BLaER1 treated with 17β-estradiol and CSF1 and Interleukin-3, amounts not matched to agents 10 nM and 100 nM (cell line): ENCODE results near the gene SNX30.

Source experiments
- H3K27ac ChIP-seq, 11 experiments: shearing (Covaris generic); formaldehyde crosslinking; 2 replicates each; pipeline ENCODE4 v1.8.1; 2022
- H3K27me3 ChIP-seq, 11 experiments: shearing (Covaris generic); formaldehyde crosslinking; 2 replicates each; pipeline ENCODE4 v1.8.1; 2022
- H3K36me3 ChIP-seq, 11 experiments: shearing (Covaris generic); formaldehyde crosslinking; 2 replicates each; pipeline ENCODE4 v1.8.1; 2022
- H3K4me1 ChIP-seq, 10 experiments: shearing (Covaris generic); formaldehyde crosslinking; 2 replicates each; pipeline ENCODE4 v1.8.1; 2022
- H3K4me2 ChIP-seq, 11 experiments: shearing (Covaris generic); formaldehyde crosslinking; 2 replicates each; pipeline ENCODE4 v1.8.1; 2022
- H3K4me3 ChIP-seq, 10 experiments: shearing (Covaris generic); formaldehyde crosslinking; 2 replicates each; pipeline ENCODE4 v1.8.1; 2022
- H3K9ac ChIP-seq, 11 experiments: shearing (Covaris generic); formaldehyde crosslinking; 2 replicates each; pipeline ENCODE4 v1.8.1; 2022
- H3K9me3 ChIP-seq, 11 experiments: shearing (Covaris generic); formaldehyde crosslinking; replicated peaks in 1 of 11; 2 replicates each; pipeline ENCODE4 v1.8.1; 2022
- H4K20me1 ChIP-seq, 11 experiments: shearing (Covaris generic); formaldehyde crosslinking; 2 replicates each; pipeline ENCODE4 v1.8.1; 2022
- Cebpa-rat ChIP-seq, 11 experiments: shearing (Covaris generic); IDR thresholded peaks; 2 replicates each; pipeline ENCODE4 v1.8.1; 2022

SNX30 gene, protein sequence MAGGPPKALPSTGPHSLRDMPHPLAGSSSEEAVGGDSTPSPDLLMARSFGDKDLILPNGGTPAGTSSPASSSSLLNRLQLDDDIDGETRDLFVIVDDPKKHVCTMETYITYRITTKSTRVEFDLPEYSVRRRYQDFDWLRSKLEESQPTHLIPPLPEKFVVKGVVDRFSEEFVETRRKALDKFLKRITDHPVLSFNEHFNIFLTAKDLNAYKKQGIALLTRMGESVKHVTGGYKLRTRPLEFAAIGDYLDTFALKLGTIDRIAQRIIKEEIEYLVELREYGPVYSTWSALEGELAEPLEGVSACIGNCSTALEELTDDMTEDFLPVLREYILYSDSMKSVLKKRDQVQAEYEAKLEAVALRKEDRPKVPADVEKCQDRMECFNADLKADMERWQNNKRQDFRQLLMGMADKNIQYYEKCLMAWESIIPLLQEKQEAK

DNA sequence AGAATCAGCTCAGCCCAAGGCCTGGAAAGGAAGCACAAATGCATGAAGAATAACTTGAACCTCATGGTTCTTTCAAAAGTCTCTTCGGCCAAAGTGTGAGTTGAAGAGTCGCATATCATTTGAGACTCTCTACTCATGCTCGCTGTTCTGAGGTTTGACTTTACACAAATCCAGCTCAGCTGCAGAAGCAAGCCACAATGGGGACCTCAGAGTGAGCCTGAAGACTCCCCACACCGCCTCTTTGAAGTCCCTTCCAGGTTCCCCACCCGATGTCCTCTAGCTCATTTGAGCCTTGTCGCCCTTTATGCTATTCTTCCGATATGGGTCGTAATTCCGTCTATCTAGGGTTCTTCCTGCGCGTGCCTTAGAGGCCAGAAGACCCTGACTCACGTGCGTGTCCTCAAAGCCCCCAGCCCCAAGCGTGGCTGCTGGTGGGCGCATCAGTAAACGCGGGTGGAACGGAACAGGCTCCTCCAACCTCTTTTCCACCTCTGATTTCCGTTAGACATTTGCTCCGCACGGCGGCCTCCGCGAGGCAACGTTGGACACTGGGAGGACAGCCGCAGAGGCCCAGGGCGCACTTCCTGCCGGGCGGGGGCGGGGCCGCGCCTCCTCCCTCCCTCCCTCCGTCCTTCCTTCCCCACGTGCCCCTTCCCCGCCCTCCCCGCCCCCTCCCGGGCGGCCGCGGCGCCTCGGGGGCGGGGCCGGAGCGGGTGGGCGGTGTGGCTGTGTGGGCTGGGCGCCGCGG is at the start of gene SNX30:
SNX30 (plus strand) TSS at position 745 of the 748 bp plus-strand sequence. CDS start 242 bp downstream, outside the sequence.
- H3K9ac ChIP-seq, result peak within 1 kb of the TSS; percentile 90 to 97 (median 93)
- no peaks in the 10 kb centered on the region for H3K9me3 ChIP-seq
- H3K4me1 ChIP-seq, result peaks cover 53 to 71% (median 61%) of the 10 kb centered on the region in 10 experiments
- H3K27ac ChIP-seq, result peak within 1 kb of the TSS; percentile 79 to 95 (median 88)
- TF ChIP-seq Cebpa-rat (IDR thresholded peaks at IDR 0.05), result no peak
- peaks cover 0 to 42% (median 28%) of the 10 kb centered on the region in 11 experiments; a peak in 14 of 22 replicates for H4K20me1 ChIP-seq
- H3K36me3 ChIP-seq, result no peaks in the 10 kb centered on the region
- H3K4me2 ChIP-seq, result peak within 1 kb of the TSS; percentile 90 to 98 (median 96)
- no peaks in the 10 kb centered on the region for H3K27me3 ChIP-seq
- peak within 1 kb of the TSS; percentile 96 to 99 (median 98) for H3K4me3 ChIP-seq

DNA sequence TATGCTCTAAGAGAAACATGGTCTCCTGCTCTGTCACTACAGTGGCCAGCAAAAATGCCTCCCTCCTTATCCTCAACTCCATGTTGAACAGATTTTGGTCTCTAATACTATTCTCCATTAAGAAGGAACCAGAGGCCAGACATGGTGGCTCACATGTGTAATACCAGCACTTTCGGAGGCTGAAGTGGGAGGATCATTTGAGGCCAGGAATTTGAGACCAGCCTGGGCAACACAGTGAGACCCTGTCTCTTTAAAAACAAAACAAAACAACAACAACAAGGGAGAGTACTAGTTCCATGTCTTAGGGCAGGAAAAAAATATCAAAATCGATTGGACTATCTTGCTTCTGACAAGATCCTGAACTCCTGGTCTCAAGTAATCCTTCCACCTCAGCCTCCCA is 47.3 kb upstream of the SNX30 start:
- TF ChIP-seq Cebpa-rat (IDR thresholded peaks at IDR 0.05), result no peak
- H3K27me3 ChIP-seq, result no peaks in the 10 kb centered on the region
- no peak overlapping the region for H3K27ac ChIP-seq

DNA sequence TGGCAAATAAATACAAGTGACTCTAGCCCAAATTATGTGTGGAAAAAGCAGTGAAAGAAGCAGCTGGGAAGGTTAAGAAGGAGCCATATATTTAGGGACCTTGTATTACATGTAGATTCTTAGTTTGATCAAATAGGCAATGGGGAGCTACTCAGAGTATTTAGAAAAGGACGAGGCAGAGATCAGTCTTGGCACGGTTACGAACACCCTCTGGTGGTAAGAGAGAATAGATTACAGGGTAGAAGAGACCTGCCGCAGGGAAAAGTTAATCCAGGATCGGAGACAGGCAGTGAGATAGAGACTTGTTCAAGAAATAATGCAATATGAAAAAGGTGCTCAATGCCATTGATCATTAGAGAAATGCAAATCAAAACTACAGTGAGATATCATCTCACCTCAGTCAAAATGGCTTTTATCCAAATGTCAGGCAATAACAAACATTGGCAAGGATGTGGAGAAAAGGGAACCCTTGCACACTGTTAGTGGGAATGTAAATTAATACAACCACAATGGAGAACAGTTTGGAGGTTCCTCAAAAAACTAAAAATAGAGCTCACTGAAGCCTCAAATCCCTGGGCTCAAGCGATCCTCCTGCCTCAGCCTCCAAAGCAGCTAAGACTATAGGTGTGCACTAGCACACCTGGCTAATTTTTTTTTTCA is 44.7 kb upstream of the SNX30 start:
- no peak for TF ChIP-seq Cebpa-rat (IDR thresholded peaks at IDR 0.05)
- Histone ChIP-seq H3K27me3 (no peaks in the 10 kb centered on the region), H4K20me1 (peaks cover 0 to 51% (median 19%) of the 10 kb centered on the region in 11 experiments; a peak in 11 of 22 replicates), H3K36me3 (peaks cover 34 to 78% (median 49%) of the 10 kb centered on the region in 11 experiments), H3K9ac (no peak overlapping the region), H3K4me2 (no peak overlapping the region), H3K4me3 (no peak overlapping the region), H3K27ac (no peak overlapping the region), H3K9me3 (no peaks in the 10 kb centered on the region), H3K4me1 (peaks cover 0 to 9% (median 0%) of the 10 kb centered on the region in 10 experiments; a peak in 3 of 20 replicates)

More for the DNA sequence above, 47.3 kb upstream of the SNX30 start:
- Histone ChIP-seq H3K36me3 (peaks cover 42 to 78% (median 55%) of the 10 kb centered on the region in 11 experiments), H4K20me1 (peaks cover 0 to 38% (median 14%) of the 10 kb centered on the region in 11 experiments; a peak in 11 of 22 replicates), H3K4me3 (no peak overlapping the region), H3K4me2 (no peak overlapping the region), H3K9ac (no peak overlapping the region), H3K4me1 (peaks cover 0 to 9% (median 0%) of the 10 kb centered on the region in 10 experiments; a peak in 3 of 20 replicates), H3K9me3 (no peaks in the 10 kb centered on the region)

DNA sequence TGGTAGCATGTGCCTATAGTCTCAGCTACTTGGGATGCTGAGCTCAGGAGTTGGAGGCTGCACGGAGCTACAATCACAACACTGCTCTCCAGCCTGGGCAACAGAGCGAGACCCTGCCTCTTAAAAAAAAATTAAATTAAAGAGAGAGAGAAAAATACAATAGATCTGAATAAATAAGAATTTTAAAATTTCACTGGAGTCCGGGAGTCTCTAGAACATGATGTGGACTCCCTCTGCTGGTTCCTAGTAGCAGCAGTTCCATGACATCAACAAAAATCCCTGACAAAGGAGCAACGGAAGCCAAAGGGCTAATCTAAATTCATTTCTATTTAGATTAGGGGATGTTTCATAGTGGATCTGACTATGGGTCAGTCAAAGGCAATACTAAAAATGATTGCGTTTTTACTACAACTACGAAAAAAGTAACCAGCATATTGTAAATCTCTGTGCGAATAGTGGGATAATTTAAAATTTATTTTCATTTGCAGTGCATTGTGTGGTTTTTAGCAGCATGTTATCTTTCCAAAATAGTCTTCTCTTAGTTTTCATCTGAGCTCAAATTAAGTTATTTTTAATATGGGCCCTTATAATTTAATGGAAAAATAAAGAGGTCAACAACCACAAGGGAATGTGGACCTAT is 39.4 kb upstream of the SNX30 start:
- Histone ChIP-seq H3K4me1 (peaks cover 2 to 10% (median 4%) of the 10 kb centered on the region in 10 experiments; a peak in 18 of 20 replicates), H3K36me3 (peaks cover 31 to 76% (median 57%) of the 10 kb centered on the region in 11 experiments; a peak in 21 of 22 replicates), H3K9me3 (peaks cover 0 to 13% (median 6%) of the 10 kb centered on the region in 11 experiments; a peak in 13 of 22 replicates), H3K27me3 (no peaks in the 10 kb centered on the region), H3K4me3 (no peak overlapping the region), H3K9ac (no peak overlapping the region), H3K27ac (no peak overlapping the region), H3K4me2 (no peak overlapping the region), H4K20me1 (peaks cover 0 to 51% (median 18%) of the 10 kb centered on the region in 11 experiments; a peak in 10 of 22 replicates)
- no peak for TF ChIP-seq Cebpa-rat (IDR thresholded peaks at IDR 0.05)

DNA sequence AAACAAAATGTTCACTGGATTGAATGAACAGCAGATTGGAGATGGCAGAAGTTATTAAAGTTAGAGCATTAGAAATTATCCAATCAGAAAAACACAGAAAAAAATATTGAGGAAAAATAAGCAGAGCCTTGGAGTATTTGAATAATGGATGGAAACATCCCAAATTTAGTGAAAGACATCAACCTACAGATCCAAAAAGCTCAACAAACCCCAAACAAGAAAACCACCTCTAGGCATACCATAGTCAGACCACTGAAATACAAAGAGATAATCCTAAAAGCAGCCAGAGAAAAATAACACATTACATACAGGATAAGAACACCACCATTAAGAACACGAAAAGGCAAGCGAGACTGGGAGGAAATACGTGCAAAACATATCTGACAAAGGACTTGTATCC is 37.9 kb upstream of the SNX30 start:
- H3K9ac ChIP-seq, result no peak overlapping the region
- H3K4me2 ChIP-seq, result no peak overlapping the region

DNA sequence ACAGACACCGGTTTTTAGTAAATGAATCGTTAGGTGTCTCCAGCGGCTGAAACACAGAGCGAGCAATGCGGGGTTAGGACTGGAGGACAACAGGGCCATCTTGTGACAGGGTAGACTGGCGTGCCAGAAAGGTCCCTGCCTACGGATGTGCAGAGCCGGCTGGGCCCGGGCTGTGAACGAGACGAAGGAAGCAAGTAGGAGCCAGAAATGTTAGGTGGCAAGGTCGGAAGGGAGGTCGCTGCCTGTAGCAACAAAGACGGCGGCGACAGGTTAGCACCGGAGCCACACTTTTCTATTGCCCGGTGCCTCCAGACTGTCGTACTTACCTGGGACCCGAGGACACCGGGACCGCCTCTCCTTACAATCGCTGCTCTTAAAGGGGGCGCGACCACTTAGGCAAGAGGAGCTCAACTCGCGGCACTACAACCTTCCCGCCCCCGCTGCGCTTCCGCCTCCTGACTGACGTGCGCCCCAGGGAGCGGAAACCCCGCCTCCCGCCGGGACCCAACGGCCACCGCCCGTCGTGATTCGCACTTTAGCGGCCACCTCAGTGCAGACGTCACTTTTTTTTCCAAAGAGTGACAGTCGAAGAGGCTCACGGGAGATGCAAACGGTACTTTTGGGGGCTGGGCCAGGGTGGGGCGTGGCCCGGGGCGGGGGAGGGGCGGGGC is 32.8 kb upstream of the SNX30 start, which contains the start of gene INIP:
INIP (minus strand) TSS at position 457 of the 671 bp plus-strand sequence. CDS start 1,632 bp downstream, outside the sequence.
- Histone ChIP-seq H3K27ac (peak within 1 kb of the TSS; percentile 69 to 94 (median 82)), H3K27me3 (no peaks in the 10 kb centered on the region), H3K9me3 (peaks cover 0 to 10% (median 6%) of the 10 kb centered on the region in 11 experiments; a peak in 13 of 22 replicates), H3K9ac (peak within 1 kb of the TSS; percentile 78 to 93 (median 88)), H3K4me1 (peaks cover 13 to 20% (median 15%) of the 10 kb centered on the region in 10 experiments), H3K4me2 (peak within 1 kb of the TSS; percentile 76 to 94 (median 83)), H4K20me1 (peaks cover 0 to 15% (median 0%) of the 10 kb centered on the region in 11 experiments; a peak in 9 of 22 replicates), H3K36me3 (peaks cover 14 to 37% (median 26%) of the 10 kb centered on the region in 11 experiments; a peak in 21 of 22 replicates), H3K4me3 (peak within 1 kb of the TSS; percentile 72 to 98 (median 86))
- TF ChIP-seq Cebpa-rat (IDR thresholded peaks at IDR 0.05), result no peak

More for the DNA sequence above, 37.9 kb upstream of the SNX30 start:
- no peak for TF ChIP-seq Cebpa-rat (IDR thresholded peaks at IDR 0.05)
- peaks cover 0 to 49% (median 13%) of the 10 kb centered on the region in 11 experiments; a peak in 10 of 22 replicates for H4K20me1 ChIP-seq
- no peaks in the 10 kb centered on the region for H3K27me3 ChIP-seq
- no peak overlapping the region for H3K4me3 ChIP-seq
- no peak overlapping the region for H3K27ac ChIP-seq
- H3K9me3 ChIP-seq, result peaks cover 0 to 13% (median 6%) of the 10 kb centered on the region in 11 experiments; a peak in 13 of 22 replicates
- peaks cover 31 to 78% (median 53%) of the 10 kb centered on the region in 11 experiments; a peak in 21 of 22 replicates for H3K36me3 ChIP-seq
- H3K4me1 ChIP-seq, result peaks cover 12 to 19% (median 14%) of the 10 kb centered on the region in 10 experiments

DNA sequence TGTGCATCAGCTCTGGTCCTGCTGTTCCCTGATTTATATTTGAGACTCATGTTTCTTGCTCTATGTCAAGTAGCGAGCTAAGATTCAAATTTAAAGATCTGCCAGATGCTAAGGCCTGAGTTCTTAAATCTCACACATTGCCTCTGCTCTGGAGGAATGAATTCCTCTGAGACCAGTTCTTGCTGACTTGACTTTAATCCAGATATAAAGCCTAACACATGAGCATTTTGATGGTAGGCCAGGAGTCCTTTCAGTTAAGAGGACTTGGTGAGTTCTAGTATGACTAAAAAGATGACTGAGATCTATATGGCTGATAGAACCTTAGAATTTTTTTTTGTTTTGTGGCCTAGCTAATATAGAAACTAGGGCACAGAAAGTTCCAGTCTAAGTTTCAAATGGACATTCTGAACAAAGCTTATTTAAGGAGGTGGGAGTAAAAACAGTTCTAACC is 31.3 kb upstream of the SNX30 start:
- Histone ChIP-seq H4K20me1 (peaks cover 0 to 10% (median 0%) of the 10 kb centered on the region in 11 experiments; a peak in 6 of 22 replicates), H3K4me1 (peaks cover 13 to 20% (median 15%) of the 10 kb centered on the region in 10 experiments), H3K27me3 (no peaks in the 10 kb centered on the region), H3K27ac (no peak overlapping the region), H3K4me3 (no peak overlapping the region), H3K9ac (no peak overlapping the region), H3K4me2 (no peak overlapping the region), H3K9me3 (no peaks in the 10 kb centered on the region), H3K36me3 (peaks cover 3 to 22% (median 12%) of the 10 kb centered on the region in 11 experiments; a peak in 16 of 22 replicates)
- TF ChIP-seq Cebpa-rat (IDR thresholded peaks at IDR 0.05), result no peak
